C4-2B (cell line): ENCODE measurements around the gene PCDH15.

Source experiments
- CTCF ChIP-seq: fragments of 450-650 bp; conservative IDR thresholded peaks from 2 replicates; pipeline ENCODE4 v1.5.1; 2017; ENCODE audit warnings: mild to moderate bottlenecking
- ZFX ChIP-seq: fragments of 450-650 bp; IDR thresholded peaks from 2 replicates; pipeline ENCODE4 v1.6.1; 2017

DNA sequence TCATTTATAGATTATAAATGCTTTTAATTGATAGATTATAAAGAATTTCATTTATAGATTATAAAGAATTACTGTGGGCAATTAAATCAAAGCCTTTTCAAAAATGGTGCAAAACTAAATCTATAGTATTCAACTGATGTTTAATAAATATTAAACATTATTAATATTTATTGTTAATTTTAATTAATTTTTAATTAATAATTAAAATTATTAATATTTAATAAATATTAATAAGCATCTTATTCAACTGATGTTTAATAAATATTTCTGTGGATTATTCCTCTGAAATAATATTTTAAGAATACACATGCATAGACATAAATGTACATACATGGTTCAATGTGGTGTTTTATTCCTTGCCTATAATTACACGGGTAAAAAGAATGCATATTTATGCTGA is 346.8 kb downstream of the PCDH15 start:
- no peak for TF ChIP-seq CTCF
- TF ChIP-seq ZFX = no peak
